Esophagus (tissue), 2 donors: ENCODE results near the gene POLRMT. TPM values are rescaled to one million over a fixed set of nuclear protein-coding genes. Genes with fewer than 3 reads are reported as not detected.

Experiments used
- H3K27ac ChIP-seq, 2 donors: one replicate each; pipeline ENCODE4 v1.5.1; 2013; ENCODE audit warnings: low read depth in 2 of 2, mild to moderate bottlenecking in 2 of 2, inconsistent platforms in 1 of 2, low read length in 1 of 2, moderate library complexity in 1 of 2
- H3K27me3 ChIP-seq, 2 donors: one replicate each; pipeline ENCODE4 v1.6.1; 2013; ENCODE audit warnings: low read length in 2 of 2, control low read depth in 1 of 2, mild to moderate bottlenecking in 1 of 2; ENCODE audit not compliant: insufficient read depth in 2 of 2, control insufficient read depth in 1 of 2
- H3K36me3 ChIP-seq, 2 donors: one replicate each; pipeline ENCODE4 v1.6.1; 2013; ENCODE audit warnings: low read length in 1 of 2; ENCODE audit not compliant: control insufficient read depth in 2 of 2, insufficient read depth in 2 of 2
- H3K4me1 ChIP-seq, 2 donors: one replicate each; pipeline ENCODE4 v1.6.1; 2013; ENCODE audit warnings: low read length in 1 of 2; ENCODE audit not compliant: control insufficient read depth in 2 of 2, insufficient read depth in 2 of 2
- H3K4me3 ChIP-seq, 2 donors: one replicate each; pipeline ENCODE4 v1.5.1; 2013; ENCODE audit warnings: low read length in 2 of 2, mild to moderate bottlenecking in 2 of 2, low read depth in 1 of 2, moderate library complexity in 1 of 2
- H3K9me3 ChIP-seq, 2 donors: one replicate each; pipeline ENCODE4 v1.6.1; 2013; ENCODE audit warnings: mild to moderate bottlenecking in 2 of 2, low read depth in 1 of 2, low read length in 1 of 2, moderate library complexity in 1 of 2; ENCODE audit not compliant: control insufficient read depth in 2 of 2, insufficient read depth in 1 of 2
- WGBS, 2 donors: extraction: QIAGEN DNeasy Blood & Tissue Kit; methylation state at CpG; one replicate each; pipeline ENCODE4 v1.1.7; 2013; 5-methylcytosine and 5-hydroxymethylcytosine counted together
- polyA plus RNA-seq, 2 donors: library from polyadenylated mRNA; stranded (reverse); fragments of 200-250 nt; gene quantifications; one replicate each; pipeline ENCODE4 v1.2.3, GENCODE V29; 2013
- donor health status: healthy with polysubstance abuse.
- donor health status: Bipolar disorder and iron deficiency.

Gene POLRMT
- polyA plus RNA-seq, 2 donors: 35.6 to 56.1 TPM

DNA sequence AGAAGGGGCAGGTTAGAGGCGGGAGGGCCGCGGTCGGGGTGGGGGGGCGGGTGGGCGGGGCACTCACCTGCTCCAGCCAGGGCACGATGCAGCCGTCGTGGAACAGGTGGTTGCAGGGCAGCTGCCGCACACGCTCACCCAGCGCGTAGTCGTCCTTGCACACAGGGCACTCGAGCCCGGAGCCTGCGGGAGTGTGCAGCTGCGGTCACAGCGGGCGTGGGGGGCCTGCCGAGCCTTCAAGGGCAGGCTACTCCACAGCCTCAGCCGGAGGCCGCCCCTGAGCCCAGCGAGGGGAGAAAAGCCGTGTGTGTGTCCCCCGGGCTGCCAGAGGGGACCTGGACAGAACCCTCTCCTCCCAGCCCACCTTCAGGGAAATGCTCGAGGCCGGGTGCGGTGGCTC is 15.0 kb upstream of the POLRMT start:
- Histone ChIP-seq H3K36me3 (peaks cover 7 to 73% of the 10 kb centered on the region in 2 donors), H3K4me3 (no peak overlapping the region)
- WGBS, 2 donors: 90% methylated on average over 28 to 29 of the region's 29 CpGs

DNA sequence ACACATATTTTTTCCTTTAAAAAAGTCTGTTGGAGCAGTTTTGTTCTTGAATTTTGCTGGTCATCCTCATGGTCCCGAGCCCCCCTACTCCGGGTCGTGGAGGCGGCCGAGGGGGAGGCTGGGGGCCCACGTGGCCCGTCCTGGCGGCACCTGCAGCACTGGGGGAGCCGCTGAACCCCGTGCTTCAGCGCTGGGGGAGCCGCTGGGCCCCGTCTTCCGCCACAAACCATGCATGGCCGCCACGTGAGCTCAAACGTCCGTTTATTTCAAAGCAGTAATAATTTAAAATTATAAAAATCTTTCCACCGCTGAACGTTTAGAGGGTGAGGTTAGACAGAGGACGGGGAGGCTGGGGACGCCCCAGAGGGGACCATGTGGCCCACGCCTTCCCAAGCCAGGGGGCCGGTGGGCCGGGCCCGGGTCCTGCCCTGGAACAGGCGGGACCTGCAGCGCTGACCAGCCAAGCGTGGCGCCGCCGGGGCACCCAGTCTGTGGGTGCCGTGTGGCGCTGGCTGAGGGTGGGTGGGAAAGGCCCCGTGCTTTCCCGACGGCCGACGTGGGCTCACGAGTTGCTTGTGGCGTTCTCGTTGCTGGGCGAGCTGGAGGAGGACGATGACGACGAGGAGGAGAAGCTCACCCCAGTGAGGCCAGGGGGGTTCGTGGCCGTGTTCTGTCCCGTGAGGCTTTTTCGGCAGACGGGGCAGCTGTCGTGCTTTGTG is 14.4 kb upstream of the POLRMT start:
- Histone ChIP-seq H3K4me3 (no peak overlapping the region), H3K4me1 (no peaks in the 10 kb centered on the region), H3K27me3 (no peaks in the 10 kb centered on the region), H3K27ac (no peak overlapping the region), H3K36me3 (peaks cover 7 to 67% of the 10 kb centered on the region in 2 donors), H3K9me3 (no peaks in the 10 kb centered on the region)
- 91 to 92% methylated on average over 52 of the region's 52 CpGs for WGBS, 2 donors

More for the DNA sequence above, 15.0 kb upstream of the POLRMT start:
- no peaks in the 10 kb centered on the region for H3K9me3 ChIP-seq
- no peaks in the 10 kb centered on the region for H3K27me3 ChIP-seq
- H3K4me1 ChIP-seq: no peaks in the 10 kb centered on the region
- no peak overlapping the region for H3K27ac ChIP-seq

DNA sequence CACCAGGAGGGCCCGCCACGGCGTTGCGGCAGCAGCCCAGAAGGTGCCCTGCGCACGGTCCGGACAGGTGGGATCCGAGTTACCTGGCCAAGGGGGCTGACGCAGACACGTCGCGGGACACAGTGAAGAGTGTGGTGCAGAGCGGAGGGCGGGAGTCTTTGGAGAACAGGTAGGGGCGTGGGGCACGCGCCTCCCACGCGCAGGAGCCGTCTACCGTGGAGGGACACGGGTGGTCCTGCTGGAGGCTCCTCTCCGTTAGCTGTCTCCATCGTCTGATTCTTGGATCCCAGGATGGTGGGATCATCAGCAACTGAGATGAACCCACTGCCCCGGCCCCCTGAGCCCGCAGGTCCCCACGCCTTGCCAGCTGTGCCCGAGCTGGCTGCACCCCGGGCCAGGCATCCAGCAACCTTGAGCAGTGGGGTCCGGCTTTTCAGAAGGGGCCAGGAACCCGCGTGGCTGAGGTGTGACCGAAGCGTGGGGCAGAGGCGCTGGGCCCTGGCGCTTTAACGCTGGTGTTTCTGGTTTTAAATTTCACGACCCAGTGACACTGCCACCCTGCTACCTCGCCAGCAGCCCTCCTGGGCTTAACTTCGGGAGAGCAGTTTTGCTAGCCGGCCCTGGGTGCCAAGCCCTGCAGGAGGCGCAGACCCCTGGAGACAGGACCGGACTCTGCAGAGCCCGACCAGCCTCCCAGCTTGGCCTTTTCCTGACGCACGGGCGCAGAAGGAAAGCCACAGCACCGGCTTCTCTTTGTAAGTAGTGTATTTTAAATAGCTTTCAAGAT is 13.6 kb upstream of the POLRMT start:
- peaks cover 7 to 59% of the 10 kb centered on the region in 2 donors for H3K36me3 ChIP-seq
- 92 to 93% methylated on average over 47 to 48 of the region's 48 CpGs for WGBS, 2 donors
- H3K27ac ChIP-seq: no peak overlapping the region
- no peaks in the 10 kb centered on the region for H3K9me3 ChIP-seq
- no peaks in the 10 kb centered on the region for H3K27me3 ChIP-seq
- no peak overlapping the region for H3K4me3 ChIP-seq
- peaks cover 0 to under 1% of the 10 kb centered on the region in 2 donors for H3K4me1 ChIP-seq

DNA sequence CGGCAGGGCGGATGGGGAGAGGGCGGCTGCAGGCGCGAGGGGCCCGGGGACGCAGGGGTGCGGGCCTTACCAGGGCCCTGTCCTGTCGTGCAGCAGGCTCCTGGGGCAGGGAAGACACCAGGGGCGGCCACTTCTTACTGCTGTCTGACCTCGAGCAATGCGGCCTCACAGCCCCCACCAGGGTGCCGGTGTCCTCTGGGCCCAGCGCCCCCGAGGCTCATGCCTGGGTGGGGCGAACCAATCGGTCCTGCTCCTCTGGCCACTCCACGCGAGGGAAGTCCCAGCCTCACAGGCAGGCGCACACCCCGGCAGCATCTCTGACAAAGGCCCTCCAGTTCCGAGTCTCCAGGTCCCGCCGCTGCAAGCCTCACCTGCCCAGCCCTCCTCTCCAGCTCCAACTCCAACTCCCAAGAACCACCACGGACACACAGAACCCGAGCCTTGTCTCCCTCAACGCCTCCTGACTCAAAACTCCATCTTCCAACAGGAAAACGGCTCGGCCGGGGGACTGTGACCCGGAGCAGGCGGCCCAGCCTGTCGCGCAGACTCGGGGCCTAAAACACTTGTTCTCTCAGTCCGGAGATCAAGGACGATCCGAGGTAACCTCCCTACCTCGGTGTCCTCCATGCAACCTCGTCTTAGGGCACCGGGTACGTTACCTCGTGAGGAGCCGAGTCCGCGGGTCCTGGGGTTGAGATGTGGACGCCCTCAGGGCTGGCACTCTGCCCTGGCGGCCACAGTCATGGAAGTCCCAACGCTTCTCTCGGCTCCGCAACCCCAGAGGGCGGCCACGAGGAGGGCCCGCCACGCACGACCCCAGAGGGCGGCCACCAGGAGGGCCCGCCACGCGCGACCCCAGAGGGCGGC is 12.8 kb upstream of the POLRMT start:
- Histone ChIP-seq H3K4me3 (no peak overlapping the region), H3K27ac (no peak overlapping the region), H3K4me1 (peaks cover 0 to 6% of the 10 kb centered on the region in 2 donors), H3K36me3 (peaks cover 7 to 51% of the 10 kb centered on the region in 2 donors), H3K27me3 (no peaks in the 10 kb centered on the region), H3K9me3 (no peaks in the 10 kb centered on the region)
- 91 to 92% methylated on average over 60 to 62 of the region's 62 CpGs for WGBS, 2 donors

DNA sequence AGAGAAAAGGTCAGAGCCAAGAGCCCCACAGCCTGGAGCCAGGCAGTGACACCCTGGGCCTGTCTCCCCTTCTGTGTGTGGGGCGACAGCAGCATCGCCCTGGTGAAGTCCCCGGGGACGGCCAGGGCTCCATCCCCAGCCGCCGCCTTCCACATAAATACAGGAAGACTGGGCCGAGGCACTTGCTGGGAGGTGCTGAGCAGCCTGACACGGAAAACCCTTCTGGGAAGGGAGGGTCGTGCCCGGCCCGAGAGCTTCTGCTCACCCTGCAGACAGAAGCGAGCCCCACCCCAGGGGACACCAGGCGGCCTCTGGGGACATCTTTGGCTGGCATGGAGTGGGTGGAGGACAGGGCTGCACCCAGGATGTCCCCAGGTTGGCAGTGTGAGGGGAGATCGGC is 11.5 kb upstream of the POLRMT start:
- peaks cover 0 to 6% of the 10 kb centered on the region in 2 donors for H3K4me1 ChIP-seq
- WGBS, 2 donors: 73 to 80% methylated on average over 14 of the region's 14 CpGs
- no peaks in the 10 kb centered on the region for H3K27me3 ChIP-seq
- no peak overlapping the region for H3K4me3 ChIP-seq
- peaks cover 7 to 44% of the 10 kb centered on the region in 2 donors for H3K36me3 ChIP-seq
- no peak overlapping the region for H3K27ac ChIP-seq
- H3K9me3 ChIP-seq: no peaks in the 10 kb centered on the region

DNA sequence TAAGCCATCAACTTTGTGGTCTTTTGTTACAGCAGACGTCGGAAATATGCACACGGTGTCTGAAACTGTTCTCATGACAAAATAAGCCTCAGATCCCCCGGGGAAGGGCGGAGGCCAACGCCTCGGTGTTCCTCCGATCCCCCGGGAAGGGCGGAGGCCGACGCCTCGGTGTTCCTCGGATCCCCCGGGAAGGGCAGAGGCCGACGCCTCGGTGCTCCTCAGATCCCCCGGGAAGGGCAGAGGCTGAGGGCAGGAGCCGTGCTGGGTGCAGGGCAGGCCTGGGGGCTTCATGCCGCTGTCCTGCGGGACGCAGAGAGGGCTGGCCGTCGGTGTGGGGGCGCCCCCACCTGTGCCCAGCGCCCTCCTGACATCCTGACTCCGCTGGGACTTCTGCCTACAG is 11.0 kb upstream of the POLRMT start:
- H3K27ac ChIP-seq: no peak overlapping the region
- no peak overlapping the region for H3K4me3 ChIP-seq
- WGBS, 2 donors: 66 to 76% methylated on average over 26 to 28 of the region's 28 CpGs
- peaks cover 0 to under 1% of the 10 kb centered on the region in 2 donors for H3K9me3 ChIP-seq
- H3K36me3 ChIP-seq: peaks cover 4 to 41% of the 10 kb centered on the region in 2 donors
- peaks cover 0 to 7% of the 10 kb centered on the region in 2 donors for H3K4me1 ChIP-seq
- H3K27me3 ChIP-seq: no peaks in the 10 kb centered on the region

DNA sequence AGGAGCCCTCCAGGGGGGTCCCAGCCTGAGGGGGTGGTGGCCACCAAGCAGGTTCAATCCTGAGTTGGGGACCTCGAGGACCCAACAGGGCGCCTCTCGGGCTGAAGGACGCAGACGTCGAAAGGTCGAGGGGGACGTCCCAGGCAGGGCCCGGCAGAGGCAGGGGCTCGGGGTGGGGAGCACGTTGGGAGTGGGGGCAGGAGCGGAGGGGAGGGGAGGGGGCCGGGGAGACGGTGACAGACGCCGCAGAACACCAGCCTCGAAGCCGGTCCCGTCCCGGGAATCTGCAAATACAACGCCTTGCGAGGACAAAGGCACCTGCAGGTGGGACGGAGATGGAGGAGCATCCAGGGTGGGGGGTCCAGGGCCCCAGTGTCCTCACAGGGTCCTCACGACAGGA is 10.4 kb upstream of the POLRMT start:
- 86 to 89% methylated on average over 24 of the region's 24 CpGs for WGBS, 2 donors
- Histone ChIP-seq H3K4me1 (peaks cover 6 to 14% of the 10 kb centered on the region in 2 donors), H3K4me3 (no peak overlapping the region), H3K36me3 (peaks cover 0 to 35% of the 10 kb centered on the region in 2 donors), H3K27ac (no peak overlapping the region), H3K27me3 (no peaks in the 10 kb centered on the region), H3K9me3 (peaks cover 0 to 3% of the 10 kb centered on the region in 2 donors)

DNA sequence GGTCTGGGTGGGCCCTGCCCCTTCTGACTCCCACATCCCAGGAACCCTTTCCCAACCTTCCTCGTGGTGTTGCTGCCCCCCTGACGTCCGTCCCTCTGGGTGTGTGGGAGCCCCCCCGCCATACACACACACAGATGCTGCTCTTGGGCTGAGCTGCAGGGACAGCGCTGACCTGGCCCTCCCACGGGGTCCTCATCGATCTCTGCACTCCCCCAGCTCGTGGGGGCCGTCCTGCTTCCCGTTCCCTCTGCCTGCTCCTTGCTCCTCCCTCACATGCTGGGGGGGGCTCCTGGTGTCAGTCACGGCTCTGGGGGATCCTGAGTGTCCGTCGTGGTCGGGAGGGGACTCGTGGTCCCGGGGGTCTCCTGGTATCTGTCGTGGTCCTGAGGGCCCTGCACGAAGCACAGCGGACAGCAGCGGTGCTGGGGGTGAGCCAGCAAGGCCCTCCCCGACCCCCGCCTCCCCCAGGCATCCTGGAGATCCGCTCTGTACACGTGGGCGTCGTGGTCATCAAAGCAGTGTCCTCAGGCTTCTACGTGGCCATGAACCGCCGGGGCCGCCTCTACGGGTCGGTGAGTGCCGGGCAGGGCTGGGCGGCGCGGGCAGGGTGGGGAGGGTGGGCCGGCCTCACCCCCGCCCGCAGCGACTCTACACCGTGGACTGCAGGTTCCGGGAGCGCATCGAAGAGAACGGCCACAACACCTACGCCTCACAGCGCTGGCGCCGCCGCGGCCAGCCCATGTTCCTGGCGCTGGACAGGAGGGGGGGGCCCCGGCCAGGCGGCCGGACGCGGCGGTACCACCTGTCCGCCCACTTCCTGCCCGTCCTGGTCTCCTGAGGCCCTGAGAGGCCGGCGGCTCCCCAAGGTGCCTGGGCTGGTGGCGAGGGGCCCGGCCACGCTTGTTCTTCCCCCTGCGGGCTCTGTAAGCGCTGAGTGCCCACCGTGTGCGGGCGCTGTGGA is 9.7 kb upstream of the POLRMT start:
- Histone ChIP-seq H3K36me3 (peaks cover 0 to 30% of the 10 kb centered on the region in 2 donors), H3K27ac (no peak overlapping the region), H3K4me3 (no peak overlapping the region), H3K9me3 (peaks cover 0 to 3% of the 10 kb centered on the region in 2 donors), H3K27me3 (no peaks in the 10 kb centered on the region), H3K4me1 (peaks cover 6 to 14% of the 10 kb centered on the region in 2 donors)
- 82% methylated on average over 56 to 70 of the region's 70 CpGs for WGBS, 2 donors
